ENCODE measurements around the gene PSMD14.
A peak's percentile ranks its signal among the peaks of the same experiment; 100 is the strongest.

Gene PSMD14

GRCh38 chr2:161386228-161386824 lies 78.1 kb downstream of the PSMD14 start:
- DNase-seq: peak in 1 of 3 experiments; percentile 4

DNA sequence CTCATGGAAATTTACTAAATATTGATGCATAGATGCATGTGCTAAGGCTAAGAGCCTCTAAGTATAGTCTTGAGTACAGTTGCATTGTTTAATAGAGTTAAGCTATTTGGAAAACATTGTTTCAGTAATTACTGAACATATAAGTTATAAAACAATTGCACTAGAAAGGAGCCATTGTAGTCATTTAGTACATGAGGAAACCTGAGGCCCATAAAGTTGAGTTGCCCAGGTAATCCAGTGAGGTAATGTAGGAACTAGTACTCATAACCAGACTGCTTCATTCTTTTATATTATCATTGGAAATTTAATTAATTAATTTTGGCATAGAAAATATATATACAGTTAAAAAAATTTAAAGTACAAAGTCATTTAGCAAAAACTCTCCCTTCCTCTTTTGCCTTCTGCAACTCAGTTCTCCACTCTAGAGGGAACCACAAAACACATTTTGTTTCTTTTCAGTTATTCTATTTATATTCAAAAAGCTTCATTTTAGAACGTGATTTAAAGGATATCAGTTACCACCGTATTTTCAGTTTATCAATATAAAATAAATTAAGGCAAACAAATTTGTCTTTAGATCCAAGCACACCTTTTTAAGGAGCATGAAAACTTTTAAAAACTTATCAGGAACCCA lies 80.0 kb downstream of the PSMD14 start:
- no peak for DNase-seq

- DNase-seq: no peak
Observed at GRCh38 chr2:161391737-161392506, 83.7 kb downstream of the PSMD14 start.

DNA sequence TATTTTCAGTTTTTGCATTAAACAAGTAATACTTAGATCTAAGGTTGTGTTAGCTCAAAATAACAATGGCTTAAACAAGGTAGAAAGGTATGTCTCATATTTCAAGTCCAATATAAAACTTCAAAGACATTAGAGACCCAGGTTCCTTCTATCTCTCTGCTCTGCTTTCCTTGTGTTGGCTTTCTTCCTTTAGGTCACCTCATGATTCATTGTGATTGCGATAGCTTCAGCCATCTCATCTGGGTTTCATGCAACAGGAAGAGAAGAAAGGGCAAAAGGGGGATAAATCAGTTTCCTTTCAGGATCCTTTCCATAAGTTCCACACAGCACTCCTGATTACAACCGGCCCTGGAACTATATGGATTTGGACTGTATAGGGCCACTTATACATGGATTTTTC lies 91.9 kb downstream of the PSMD14 start:
- no peak for DNase-seq

DNA sequence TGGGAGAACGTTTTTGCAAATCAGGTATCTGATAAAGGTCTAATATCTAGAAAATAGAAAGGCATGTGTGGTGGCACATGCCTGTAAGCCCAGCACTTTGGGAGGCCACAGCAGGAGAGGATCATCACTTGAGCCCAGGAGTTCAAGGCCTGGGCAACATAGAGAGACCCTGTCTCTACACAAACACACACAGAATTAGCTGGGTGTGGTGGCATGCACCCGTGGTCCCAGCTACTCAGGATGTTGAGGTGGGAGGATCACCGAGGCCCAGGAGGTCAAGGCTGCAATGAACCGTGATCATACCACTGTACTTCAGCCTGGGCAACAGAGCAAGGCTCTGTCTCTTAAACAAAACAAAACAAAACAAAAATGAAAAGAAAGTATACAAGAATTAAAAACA lies 94.1 kb downstream of the PSMD14 start:
- no peak for DNase-seq

- no peak for DNase-seq
Observed at GRCh38 chr2:161406316-161406715, 98.1 kb downstream of the PSMD14 start.

- DNase-seq: no peak
Observed at GRCh38 chr2:161407597-161407996, 99.4 kb downstream of the PSMD14 start.

DNA sequence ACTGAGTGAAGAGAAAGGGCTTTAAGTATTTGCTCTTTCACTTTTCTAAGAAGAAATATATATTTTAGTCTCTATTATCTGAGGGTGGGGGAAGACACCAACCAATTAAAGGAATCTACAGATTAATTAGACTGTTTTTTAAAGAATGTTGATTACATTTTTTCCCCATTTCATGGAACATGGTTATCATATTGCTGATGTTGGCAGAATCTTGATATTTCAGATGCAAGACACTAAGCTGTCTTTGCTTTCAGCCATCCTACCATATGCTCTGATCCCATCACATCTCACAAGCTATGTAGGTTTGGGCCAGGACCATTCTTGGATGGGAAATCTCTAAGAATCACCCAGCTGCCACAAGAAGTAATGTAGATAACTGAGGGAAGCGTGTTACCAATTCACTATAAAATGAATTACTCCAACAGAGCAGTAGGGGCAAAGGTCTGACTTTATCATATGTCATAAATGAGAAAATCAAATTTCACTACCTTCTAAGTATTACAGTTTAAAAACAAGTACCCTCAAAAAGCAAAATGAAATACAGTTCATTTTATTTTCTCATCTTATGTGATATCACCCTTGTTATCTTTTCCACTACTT lies 101.2 kb downstream of the PSMD14 start:
- DNase-seq: no peak

DNA sequence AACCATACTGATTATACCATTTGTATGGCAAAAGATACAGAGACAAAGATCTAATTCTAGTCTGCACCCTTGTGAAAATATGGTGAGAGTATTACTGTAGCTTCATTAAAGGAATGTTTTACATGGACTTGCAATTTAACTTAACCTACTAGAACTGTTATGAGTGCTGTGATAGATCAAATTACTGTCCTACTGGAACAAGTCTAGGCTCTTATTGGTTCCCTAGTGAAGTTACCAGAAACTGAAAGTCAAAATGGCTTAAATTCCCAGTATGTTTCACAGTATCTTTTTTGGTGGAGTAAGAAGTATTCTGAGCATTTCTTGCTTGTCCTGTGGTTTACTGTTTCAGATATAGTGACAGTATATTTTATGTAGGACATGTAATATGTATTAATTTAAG lies 104.1 kb downstream of the PSMD14 start:
- no peak for DNase-seq

- peak in 2 of 3 experiments; percentile 41 to 59 for DNase-seq
Observed at GRCh38 chr2:161414042-161415033, 106.1 kb downstream of the PSMD14 start.

DNA sequence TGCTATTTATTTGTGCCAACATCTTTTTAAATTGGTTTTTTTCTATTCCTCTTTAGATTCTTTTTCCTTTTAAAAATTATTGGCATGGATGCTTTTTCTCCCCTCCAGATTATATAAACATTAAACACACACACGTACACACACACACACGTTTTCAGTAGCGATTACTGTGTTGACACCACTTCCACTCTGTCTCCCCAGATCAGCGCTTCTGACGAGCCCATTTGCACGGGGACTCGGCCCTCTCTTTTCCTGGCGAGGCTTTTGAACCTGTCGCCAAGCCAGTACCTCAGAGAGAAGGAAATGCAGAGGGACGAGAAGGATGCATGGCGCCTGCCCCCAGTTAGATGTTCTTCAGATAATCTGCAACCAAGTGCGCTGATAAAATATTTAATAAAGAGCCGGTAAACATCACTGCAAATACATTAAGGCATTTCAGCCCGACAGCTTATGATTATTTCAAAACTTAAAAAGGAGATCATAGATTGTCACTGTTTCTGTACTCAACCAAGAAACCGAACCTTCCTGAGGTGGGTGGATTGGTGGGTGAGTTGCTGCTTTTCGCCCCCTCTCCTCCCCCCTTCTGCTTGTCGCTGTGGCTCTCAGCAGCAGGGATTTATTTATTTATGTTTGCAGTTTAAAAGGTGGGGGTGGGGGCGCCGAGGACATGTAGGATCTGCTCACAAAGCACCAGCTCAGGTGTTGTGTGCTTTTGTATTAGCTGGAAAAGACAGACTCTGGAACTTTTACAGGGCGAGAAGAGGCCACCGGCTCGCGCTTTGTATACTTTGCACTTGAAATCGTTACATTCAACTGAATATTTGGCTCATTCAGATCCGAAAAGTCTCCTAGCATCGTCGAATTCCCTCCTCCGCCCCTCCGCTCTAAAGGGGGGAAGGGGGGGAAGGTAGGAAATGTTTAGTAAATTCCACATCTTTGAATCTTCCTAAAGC lies 107.1 kb downstream of the PSMD14 start:
- peak in 2 of 3 experiments; percentile 28 to 65 for DNase-seq

DNA sequence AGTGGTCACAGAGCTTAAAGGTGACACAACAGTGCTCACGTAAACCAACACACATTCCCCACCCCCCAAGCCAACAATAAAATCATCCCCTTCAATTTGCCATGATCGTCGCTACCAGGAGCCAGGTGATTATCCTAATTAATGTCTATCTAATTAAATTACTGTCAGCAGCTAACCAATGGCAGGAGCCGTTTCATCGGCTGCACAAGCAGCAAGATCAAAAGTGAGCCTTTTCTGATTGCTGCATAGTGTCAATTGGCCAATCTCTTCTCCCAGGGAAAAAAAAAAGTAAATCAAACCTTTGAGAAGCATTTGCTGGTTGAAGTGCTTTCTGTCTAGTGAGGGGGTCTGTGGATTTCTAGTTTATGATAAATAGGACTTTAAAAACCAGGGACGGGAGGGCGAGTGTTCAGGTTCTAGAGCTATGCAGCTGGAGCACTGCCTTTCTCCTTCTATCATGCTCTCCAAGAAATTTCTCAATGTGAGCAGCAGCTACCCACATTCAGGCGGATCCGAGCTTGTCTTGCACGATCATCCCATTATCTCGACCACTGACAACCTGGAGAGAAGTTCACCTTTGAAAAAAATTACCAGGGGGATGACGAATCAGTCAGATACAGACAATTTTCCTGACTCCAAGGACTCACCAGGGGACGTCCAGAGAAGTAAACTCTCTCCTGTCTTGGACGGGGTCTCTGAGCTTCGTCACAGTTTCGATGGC lies 107.9 kb downstream of the PSMD14 start, which contains the start of gene TBR1:
Gene TBR1 (plus strand): TSS at position 311 of the 721 bp plus-strand sequence. CDS start 114 bp downstream, at position 425.
- DNase-seq: peak in 2 of 3 experiments; percentile 38 to 65

DNA sequence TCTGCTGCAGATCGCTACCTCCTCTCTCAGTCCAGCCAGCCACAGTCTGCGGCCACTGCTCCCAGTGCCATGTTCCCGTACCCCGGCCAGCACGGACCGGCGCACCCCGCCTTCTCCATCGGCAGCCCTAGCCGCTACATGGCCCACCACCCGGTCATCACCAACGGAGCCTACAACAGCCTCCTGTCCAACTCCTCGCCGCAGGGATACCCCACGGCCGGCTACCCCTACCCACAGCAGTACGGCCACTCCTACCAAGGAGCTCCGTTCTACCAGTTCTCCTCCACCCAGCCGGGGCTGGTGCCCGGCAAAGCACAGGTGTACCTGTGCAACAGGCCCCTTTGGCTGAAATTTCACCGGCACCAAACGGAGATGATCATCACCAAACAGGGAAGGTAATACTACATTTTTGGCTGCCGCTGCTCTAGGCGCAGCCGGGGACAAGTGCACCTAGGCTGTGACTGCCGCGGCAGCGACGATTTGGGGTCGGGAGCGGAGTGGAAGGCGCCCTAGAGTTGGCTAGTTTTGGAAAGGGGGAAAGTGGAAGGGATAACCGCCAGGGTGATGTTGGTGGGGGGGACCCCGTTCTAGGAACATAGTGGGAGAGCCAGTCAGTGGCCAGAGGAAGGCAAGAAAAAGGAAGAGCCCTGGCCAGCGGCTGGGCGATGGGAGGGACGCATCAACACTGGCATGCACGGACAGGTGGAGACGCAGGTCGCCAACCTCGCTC lies 108.6 kb downstream of the PSMD14 start:
- DNase-seq: peak in 2 of 3 experiments; percentile 4 to 28

DNA sequence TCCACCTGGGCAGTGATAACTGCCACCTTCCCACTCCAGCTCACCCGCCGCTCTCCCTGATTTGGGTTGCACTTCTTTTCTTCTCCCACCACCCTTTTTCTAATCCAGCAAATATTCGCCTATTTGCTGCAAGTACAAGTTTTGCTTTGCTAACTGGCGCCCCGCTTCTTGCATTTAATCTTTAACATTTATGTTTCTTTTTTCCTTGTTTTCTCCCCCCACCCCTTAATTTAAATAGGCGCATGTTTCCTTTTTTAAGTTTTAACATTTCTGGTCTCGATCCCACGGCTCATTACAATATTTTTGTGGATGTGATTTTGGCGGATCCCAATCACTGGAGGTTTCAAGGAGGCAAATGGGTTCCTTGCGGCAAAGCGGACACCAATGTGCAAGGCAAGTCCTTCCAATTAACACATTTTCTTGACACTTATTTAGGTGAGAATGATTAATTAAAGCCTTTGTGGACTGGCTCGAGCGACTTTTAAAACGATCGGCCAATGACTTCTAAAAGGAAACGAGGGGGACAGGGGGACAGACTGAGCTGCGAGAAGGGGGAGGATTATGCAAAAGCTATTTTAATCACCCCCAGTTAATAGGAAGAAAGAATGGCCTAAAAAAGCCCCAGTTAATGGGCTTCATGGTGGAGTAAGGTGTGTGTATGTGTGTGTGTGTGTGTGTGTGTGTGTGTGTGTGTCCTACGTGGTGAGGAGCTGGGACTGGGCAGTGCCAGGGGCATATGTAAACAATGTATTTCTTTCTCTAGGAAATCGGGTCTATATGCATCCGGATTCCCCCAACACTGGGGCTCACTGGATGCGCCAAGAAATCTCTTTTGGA lies 109.4 kb downstream of the PSMD14 start:
- DNase-seq: peak in 1 of 3 experiments; percentile 41

DNA sequence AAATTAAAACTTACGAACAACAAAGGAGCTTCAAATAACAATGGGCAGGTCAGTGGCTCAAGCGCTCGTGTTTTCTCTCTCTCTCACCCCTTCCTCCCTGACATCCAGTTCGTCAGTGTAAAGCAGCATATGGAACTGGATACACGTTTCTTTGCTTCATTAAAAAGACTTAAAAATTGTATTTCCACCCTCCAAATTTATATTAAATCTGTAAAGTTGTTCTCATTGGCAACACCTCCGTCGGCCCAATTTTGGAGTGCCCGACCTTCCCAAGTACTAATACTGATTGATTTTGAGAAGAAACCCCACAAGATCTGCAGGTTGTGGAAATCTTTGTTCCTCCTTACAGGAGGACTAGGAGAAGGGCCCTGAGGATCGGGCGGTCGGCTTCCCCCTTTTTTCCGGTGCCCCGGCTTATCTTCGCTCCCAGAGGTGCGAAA lies 110.1 kb downstream of the PSMD14 start:
- peak in 2 of 3 experiments; percentile 26 to 41 for DNase-seq

- peak in 2 of 3 experiments; percentile 31 to 50 for DNase-seq
Observed at GRCh38 chr2:161418715-161419637, 110.8 kb downstream of the PSMD14 start.

GRCh38 chr2:161419638-161420190 lies 111.5 kb downstream of the PSMD14 start:
- DNase-seq: no peak
